HTERT RPE-1 (cell line): ENCODE results near the gene KTN1.

Experiments used
- in situ Hi-C: fragments of 300-500 bp; cut with MboI; formaldehyde crosslinking; loops from 4 replicates; pipeline ENCODE4 v1.14.3; 2020; ENCODE audit warnings: low sequenced_read_pairs

The KTN1 gene

DNA sequence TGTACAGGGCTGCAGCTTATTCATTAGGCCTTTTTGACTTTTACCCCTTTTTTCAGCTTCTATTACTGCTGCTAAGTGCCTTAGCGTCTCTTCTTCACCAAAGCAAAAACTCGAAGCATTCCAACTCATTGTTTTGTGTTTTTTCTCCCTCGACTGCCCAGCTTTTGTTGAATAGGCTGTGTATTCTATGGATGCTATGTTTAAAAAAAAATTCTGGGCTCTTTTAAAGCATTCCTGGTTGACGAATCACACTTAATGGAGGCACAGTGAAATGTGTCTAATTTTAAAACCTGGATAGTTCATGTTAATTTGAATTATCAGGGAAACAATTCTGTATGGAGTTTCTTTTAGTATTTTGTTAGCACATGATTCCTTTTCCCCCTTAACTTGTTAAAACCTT, 29.7 kb downstream of the KTN1 start:
- in situ Hi-C loops = no loop called here

DNA sequence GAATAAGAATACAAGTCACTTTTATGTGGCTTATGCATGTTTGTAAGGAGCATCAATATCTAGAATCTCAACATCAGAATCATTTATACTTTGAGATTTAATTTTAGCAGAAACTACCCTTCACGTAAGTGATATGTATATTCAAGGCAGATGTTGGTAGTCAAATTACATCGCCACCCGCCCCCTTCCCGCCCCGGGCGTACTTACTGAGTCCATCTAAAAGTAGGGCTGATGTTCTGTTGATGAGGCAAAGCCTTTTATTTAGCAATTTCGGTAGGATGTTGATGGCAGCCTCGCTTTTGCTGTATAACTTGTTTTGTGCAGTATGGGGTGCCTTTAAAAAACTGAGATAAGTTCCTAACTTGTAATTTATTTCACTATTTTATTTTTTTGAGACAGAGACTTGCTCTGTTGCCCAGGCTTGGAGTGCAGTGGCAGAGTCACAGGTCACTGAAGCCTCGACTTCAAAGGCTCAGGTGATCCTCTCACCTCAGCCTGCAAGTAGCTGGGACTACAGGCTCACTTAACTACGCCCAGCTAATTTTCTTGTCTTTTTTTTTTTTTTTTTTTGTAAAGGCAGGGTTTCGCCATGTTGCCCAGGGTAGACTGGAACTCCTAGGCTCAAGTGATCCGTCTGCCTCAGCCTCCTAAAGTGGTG, 30.8 kb downstream of the KTN1 start:
- in situ Hi-C loops = no loop called here

DNA sequence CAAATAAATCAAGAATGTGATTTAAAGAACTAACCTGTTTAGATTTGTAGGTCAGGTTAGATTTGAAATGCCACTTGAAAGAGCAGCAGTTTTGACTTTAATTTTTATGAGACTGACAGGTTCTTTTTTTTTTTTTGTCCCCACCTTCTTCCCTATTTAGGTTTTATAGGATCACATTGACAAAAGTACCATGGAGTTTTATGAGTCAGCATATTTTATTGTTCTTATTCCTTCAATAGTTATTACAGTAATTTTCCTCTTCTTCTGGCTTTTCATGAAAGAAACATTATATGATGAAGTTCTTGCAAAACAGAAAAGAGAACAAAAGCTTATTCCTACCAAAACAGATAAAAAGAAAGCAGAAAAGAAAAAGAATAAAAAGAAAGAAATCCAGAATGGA, 31.9 kb downstream of the KTN1 start:
- in situ Hi-C loops = no loop called here

DNA sequence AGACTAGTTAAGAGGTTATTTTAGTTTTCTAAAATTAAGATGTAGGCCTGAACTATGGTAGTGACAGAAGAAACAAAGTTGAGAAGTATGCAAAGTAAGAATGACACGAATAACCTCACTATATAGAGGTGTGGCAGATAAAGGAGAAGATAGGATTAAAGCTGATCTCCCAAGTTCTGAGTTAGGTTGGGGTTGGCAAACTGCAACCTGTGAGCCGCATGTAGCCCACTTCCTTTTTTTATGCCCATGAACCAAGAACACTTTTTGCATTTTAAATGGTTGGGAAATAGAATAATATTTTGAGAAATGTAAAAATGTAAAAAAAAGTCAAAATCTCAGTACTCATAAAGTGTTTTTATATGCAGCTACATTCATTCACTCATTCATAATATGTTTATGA, 34.3 kb downstream of the KTN1 start:
- in situ Hi-C loops = no loop called here

DNA sequence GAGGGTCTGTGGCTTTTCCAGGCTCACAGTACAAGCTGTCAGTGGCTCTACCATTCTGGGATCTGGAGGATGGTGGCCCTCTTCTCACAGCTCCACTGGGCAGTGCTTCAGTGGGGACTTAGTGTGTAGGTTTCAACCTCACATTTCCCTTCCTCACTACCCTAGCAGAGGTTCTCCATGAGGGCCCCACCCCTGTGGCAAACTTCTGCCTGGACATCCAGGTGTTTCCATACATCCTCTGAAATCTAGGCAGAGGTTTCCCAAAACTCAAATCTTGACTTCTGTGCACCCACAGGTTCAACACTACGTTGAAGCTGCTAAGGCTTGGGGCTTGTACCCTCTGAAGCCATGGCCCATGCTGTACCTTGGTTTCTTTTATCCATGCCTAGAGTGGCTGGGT, 40.3 kb downstream of the KTN1 start:
- in situ Hi-C loops = no loop called here

DNA sequence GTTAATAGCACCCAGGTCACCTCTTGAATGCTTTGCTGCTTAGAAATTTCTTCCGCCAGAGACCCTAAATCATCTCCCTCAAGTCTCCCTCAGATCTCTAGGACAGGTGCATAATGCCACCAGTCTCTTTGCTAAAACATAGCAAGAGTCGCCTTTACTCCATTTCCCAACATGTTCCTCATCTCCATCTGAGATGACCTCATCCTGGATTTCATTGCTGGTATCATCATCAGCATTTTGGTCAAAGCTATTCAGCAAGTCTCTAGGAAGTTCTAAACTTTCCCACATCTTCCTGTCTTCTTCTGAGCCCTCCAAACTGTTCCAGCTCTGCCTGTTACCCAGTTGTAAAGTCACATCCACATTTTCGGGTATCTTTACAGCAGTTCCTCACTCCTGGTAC, 41.0 kb downstream of the KTN1 start:
- in situ Hi-C loops = no loop called here

DNA sequence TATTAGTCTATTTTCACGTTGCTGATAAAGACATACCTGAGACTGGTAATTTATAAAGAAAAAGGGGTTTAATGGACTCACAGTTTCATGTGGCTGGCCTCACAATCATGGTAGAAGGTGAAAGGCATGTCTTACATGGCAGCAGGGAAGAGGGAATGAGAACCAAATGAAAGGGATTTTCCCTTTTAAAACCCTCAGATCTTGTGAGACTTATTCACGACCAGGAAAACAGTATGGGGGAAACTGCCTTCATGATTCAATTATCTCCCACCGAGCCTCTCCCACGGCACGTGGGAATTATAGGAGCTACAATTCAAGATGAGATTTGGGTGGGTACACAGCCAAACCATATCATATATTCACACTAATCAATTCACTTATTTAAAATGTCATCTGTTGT, 41.4 kb downstream of the KTN1 start:
- in situ Hi-C loops = no loop called here

DNA sequence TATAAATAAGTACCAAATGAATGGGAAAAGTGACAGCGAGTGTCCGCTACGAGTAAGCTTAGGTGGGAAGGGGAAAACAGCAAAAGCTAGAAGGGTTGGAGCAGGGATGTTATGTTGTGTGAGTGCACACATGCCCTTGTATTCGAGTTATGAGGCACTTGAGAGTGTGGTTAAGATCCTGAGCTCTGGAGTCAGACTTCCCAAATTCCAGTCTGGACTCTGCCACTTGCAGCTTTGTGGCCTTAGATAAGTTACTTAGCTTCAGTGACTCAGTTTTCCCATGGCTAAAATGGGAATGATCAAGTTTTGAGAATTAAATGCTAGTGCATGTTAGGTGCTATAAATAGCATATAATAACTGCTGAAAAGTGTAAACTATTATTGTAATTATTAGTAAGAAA, 44.9 kb downstream of the KTN1 start:
- in situ Hi-C loops = no loop called here

DNA sequence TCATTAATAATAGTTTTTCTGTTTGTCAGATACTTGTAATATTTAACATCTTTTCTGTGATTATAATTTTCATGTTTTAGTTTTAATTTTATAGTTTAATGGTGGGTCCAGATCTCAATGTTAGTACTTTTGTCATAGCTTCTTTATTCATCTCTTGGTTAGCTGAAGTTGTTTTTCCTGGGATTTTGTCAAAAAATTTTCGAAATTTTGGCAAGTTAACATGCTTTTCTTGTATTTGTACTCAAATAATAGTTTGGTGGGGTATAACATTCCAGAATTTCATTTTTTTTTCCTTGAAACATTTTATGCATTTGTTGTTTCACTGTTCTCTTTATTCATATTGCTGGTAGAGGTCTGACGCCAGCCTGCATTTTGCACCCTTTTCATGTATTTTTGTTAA, 45.5 kb downstream of the KTN1 start:
- in situ Hi-C loops = no loop called here

DNA sequence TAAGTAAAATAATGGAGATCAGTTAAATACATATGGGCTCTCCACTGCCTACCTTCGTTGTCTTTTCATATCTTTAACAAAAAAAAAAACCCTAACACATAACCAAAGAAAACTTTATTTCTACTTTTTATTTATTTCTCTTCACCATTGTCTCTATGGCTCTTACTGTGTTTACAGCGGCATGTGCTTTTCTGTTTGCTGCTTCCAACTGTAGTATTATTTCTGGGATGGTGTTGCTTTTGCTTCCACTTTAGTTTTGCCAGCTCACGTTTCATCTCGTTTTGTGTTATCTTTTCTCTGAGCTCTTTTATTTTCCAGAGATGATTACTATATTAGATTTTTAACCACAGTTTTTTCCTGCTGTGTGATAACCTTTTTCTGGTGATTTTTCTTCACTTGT, 46.1 kb downstream of the KTN1 start:
- in situ Hi-C loops = no loop called here

DNA sequence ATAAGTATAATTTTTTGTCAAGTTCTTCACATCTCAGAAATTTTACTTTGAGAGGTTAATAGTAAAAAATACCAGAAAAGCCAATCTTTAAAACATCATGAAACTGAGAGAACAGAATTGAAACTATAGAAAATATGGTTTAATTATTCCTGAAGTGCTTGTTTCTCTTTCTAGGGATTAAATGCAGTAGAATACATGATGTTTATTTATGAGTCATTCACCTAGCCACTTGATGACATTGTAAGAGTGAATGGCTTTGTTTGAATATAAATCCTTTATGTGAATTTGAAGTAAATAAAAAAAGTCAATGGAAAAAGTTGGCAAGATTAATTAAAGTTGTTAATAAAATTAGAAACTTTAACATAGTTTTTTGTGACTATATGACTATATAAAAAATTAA, 48.4 kb downstream of the KTN1 start:
- in situ Hi-C loops = no loop called here

DNA sequence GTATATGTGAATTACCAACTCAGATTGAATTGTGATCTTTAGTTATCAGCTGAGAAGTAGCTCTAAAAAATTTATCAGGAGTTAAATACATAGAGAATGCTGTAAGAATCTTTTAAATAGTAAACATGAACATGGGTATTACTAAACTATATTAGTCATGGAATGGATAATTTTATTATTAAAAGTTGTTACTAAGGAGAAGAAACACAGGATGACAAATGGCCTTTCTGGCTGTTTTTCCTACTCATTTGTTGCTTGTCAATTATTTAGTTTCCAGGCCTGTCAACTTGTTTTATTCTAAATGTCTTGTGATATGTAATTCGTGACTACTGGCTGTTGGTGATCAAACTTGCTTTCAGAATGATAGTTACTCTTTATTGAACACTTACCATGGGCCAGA, 58.7 kb downstream of the KTN1 start:
- in situ Hi-C loops = no loop called here

DNA sequence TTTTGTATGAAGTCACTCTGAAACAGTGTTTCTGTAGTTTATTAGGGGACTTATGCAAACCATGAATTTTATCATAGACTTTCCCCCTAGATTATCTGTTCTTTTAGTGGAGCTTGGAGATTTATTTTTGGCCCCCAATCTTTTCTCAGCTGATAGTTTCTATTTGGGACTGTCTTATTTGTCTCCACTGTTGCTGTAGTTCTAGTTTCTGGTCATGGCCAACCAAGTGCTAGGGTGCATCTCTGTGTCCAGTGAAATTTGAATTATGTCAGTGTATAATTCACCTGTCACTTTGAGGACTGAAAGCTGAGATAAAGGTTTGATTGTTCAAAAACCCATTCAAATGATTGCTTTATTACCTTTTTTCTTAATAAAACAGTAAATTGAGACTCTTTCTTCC, 61.3 kb downstream of the KTN1 start:
- in situ Hi-C loops = no loop called here

DNA sequence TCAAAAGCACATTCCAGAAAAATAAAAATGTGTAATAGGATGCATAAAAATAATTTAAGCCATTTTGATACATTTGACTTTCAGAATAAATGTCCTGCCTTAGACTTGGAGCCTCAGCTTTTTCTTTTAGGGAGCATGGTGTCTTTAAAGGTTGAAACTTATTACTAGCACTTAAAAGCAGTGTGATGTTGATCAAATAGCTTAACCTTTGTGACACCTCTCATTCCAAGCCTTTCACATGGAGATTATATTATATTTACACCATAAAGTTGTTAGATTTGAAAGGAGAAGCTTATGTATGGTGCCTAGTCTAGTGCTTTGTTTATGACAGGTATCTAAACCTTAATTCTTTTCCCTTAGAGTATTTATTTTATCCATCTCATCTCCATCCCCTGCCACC, 61.9 kb downstream of the KTN1 start:
- in situ Hi-C loops = no loop called here

DNA sequence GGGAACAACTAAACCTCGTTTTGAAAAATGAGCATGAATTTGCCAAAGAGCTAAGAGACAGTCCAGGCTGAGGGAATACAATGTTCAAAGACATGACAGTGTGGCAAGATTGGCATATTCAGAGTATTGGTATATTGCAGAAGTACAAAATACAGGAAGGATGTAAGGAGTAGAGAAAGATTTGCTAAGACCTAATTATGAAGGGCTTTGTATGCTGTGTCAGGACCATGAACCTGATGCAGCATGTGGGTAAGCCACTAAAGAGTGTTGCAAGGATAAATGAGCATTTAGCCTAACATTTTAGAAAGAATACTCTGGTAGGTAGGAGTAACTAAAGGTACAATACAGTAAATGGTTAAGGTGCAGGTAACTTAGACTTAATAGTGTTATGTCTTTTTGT, 65.1 kb downstream of the KTN1 start:
- in situ Hi-C loops = no loop called here

DNA sequence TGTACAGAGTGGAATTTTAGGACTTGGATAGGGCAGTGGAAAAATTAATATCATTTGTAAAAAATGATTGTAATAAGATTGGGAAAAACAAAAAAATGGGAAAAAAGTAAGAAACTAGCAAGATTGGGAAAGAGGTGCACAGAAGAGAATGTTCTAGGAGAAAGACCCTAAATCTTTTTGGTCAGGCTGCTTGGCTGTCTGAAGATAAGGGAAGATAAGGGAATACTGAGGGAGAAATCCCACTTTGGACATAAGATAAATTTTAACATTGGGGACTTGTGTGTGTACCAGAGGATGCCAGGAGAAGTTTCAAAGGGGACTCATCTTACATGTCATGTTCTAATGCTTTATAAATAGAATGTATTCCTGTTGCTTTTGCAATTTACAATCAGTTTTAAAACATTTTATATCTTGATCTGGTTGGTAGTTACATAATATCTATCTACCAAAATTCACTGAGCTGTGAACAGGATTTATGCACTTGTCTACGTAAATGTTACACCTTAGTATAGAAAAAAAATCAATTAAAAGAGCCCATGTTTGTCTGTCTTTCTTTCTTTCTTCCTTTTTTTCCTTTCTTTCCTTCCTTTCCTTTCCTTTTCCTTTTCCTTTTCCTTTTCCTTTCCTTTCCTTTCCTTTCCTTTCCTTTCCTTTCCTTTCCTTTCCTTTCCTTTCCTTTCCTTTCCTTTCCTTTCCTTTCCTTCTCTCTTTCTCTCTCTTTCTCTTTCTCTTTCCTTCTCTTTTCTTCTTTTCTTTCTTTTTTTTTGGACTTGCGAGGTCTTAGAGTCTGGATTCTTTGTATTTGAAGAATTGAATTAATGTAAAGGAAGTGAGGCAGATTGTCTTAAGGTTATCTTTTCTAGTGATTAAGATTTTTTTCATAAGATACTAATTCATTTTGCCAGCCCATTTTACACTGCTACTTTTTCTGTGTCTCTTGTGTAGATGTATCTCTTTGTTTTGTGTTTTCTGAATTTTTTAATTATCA, 66.1 kb downstream of the KTN1 start:
- in situ Hi-C loops = no loop called here

DNA sequence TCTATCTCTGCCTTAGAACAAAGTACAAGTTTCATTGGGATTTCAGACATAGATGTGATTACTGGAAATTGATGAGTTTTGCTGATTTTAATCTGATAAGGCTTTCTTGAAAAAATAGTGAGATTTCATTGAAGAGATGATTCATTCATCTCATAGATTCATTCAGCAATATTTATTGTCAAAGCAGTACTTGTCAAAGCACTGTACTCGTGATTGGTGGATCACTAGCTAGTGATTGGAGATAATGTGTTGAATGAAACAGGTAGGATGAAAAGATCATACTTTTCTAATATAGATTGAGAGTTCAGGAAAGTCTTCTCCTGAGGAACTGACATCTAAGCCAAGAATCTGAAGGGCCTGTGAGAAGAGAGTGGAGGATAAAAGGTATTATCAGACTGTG, 71.0 kb downstream of the KTN1 start:
- in situ Hi-C loops = no loop called here

DNA sequence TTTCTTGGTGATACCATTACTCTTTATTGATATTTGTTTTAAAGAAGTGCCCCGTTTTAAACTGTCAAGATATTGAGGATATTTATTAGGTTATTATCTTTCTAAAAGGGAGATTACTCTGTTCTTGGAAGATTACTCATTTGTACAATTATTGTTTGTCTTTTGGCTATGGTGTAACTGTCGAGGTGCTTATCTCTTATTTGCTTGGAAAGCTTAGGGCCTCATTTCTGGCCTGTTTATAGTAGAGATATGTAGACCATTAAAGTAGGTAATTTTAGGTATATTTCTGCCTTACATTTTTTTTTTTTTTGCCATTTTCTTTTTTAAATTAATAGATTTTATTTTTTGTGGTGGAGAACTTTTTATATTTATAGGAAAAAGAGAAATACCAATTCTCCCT, 74.2 kb downstream of the KTN1 start:
- in situ Hi-C loops = no loop called here

DNA sequence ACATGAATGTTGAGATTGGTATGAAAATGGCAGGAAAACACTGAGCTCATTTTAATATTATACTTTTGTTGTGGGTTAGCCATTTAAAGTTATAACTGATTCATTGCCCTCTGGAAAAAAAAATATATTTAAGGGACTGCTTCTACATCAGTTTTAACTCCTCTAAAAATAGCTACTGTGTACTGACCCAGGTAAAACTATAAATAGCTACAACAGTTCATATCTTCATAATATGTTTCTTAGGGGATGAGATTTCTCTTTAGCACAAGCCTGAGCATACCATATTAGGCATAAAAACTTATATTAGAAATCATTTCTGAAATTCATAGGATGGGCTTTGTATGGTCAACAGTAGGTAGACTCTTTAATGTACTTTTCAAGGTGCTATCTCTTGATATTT, 81.0 kb downstream of the KTN1 start:
- in situ Hi-C loops = no loop called here

DNA sequence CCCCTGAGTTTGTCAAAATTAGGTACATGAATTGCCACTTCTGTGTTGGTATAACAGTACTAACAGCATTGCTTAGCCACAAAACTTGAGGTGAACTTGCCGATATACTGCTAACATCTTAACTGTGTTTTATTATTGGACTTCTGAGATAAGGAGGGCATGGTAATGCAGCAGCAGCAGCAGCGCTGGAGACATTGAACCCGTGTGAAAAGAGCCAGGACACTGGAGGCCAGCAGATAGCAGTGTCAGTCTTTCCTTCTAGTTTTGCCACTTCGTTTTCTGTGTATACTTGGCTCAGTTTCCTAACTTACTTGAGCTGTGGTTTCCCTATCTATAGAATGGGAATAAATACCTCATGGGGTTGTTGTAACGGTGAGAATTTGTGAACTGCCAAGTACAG, 82.7 kb downstream of the KTN1 start:
- in situ Hi-C loops = no loop called here

DNA sequence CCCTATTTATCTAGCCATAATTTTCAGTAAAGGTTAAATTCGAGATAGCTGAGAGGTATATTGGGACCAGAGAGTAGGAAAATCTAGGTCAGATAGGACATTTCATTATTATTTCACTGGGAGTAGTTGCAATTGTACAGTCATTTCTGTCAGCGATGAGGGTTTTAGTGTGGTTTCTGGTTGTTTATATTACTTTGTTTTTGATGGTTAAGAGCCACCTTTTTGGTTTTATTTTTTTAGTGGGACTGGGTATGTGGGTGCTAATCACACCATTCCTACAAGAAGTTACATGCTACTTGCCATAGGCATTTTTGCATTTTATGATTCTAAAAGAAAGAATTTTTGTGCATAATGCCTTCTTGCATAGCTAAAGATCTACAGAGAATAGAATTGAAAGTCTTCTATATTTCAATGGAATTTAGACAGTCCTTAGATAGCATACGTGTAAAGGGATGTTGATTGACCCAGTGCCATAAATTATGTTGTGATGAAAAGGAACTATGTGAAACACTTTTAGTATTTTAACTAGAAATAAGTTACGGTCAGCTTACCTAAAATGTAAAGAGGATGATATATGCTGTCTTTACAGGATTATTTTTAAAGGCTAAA, 85.2 kb downstream of the KTN1 start:
- in situ Hi-C loops = no loop called here

DNA sequence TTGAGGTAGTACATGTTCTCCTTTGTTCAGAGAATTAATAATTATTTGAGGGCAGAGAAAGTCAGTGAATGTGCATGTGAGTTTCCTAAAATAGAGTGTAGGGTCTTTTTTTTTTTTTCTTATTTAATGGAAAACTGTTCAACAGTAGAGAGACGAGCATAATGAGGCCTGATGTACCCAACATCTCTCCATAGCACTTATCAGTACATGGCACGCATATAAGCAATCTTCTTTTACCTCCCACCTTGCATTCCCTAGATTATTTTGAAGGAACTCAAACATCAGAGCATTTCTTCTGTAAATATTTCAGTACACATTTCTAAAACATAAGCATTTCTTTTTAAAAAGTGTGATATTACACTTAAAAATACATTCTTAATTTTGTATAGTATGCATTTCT, 87.8 kb downstream of the KTN1 start:
- in situ Hi-C loops = no loop called here
